Measurements from ENCODE around the gene ASB7.

DNA sequence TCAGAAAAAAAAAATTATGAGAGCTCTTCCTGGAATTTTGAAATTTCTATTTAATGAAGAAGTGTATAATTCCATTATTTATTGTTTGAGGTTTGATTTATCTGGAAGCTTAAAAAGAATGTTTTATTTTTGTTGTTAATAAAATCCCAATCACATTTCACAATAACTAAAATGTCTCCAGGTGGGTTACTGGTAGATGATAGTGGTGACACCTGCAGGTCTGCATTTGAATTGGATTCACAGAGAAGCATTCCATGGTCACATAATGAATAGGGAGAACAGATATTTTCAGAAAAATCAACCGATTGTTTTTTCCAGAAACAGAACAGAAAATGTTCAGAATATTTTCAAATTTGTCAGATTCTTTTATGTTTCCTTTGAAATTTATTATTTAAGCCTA, 48.3 kb downstream of the ASB7 start:
- TF ChIP-seq, protein P1, sequence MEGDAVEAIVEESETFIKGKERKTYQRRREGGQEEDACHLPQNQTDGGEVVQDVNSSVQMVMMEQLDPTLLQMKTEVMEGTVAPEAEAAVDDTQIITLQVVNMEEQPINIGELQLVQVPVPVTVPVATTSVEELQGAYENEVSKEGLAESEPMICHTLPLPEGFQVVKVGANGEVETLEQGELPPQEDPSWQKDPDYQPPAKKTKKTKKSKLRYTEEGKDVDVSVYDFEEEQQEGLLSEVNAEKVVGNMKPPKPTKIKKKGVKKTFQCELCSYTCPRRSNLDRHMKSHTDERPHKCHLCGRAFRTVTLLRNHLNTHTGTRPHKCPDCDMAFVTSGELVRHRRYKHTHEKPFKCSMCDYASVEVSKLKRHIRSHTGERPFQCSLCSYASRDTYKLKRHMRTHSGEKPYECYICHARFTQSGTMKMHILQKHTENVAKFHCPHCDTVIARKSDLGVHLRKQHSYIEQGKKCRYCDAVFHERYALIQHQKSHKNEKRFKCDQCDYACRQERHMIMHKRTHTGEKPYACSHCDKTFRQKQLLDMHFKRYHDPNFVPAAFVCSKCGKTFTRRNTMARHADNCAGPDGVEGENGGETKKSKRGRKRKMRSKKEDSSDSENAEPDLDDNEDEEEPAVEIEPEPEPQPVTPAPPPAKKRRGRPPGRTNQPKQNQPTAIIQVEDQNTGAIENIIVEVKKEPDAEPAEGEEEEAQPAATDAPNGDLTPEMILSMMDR (conservative IDR thresholded peaks at IDR 0.05; ENCODE audit: low read depth, low read length) = no peak
- no peak for TF ChIP-seq EZH2 (IDR thresholded peaks at IDR 0.05; ENCODE audit: borderline replicate concordance, low read depth, low read length, poor library complexity, severe bottlenecking)

Measured in A673 (cell line).